ENCODE measurements around the gene HM13.

- TF ChIP-seq POLR2A (IDR thresholded peaks at IDR 0.05; ENCODE audit: low read depth, low read length) (no peak), POLR2AphosphoS5 (IDR thresholded peaks at IDR 0.05; ENCODE audit: low read depth, low read length) (no peak), POU2F2 (IDR thresholded peaks at IDR 0.05; ENCODE audit: low read depth, low read length) (no peak), TAF1 (IDR thresholded peaks at IDR 0.05; ENCODE audit: low read depth, low read length) (no peak), SPI1 (IDR thresholded peaks at IDR 0.05; ENCODE audit: low read depth, low read length) (no peak)
Observed at GRCh38 chr20:31475472-31476293, 38.6 kb upstream of the HM13 start.

All from GM12891 (cell line).